Activated T-helper 1 cell treated with anti-CD3 and anti-CD28 coated beads, Interleukin-12 subunit alpha, Interleukin-12 subunit beta, Interleukin-2, Interleukin-4 antibody, amounts not matched to agents 30 ng/mL and 10 ng/mL and 1 ng/mL, durations not matched to agents 14 hours and 24 hours and 36 hours (primary cell): ENCODE results near the gene MAN2B1. TPM values are rescaled to one million over a fixed set of nuclear protein-coding genes. Genes with fewer than 3 reads are reported as not detected.
A peak's percentile ranks its signal among the peaks of the same experiment; 100 is the strongest.
"Not testable (repeated sequence)": the region's sequence is repeated elsewhere in the genome, so short reads cannot be mapped to it uniquely, and the experiment has no call there.

Experiments
- DNase-seq: peaks from one replicate; pipeline ENCODE4 v3.0.0; 2021; ENCODE audit warnings: low spot score
- H3K27ac Mint-ChIP-seq: one replicate; pipeline ENCODE4 v1.8.0; 2021; ENCODE audit warnings: mild to moderate bottlenecking, mixed read lengths
- H3K27me3 Mint-ChIP-seq: one replicate; pipeline ENCODE4 v1.8.0; 2022; ENCODE audit warnings: mild to moderate bottlenecking, moderate library complexity, mixed read lengths; ENCODE audit not compliant: insufficient read depth
- H3K36me3 Mint-ChIP-seq: one replicate; pipeline ENCODE4 v1.8.0; 2021; ENCODE audit warnings: low read depth, mixed read lengths
- H3K4me1 Mint-ChIP-seq: one replicate; pipeline ENCODE4 v1.8.0; 2021; ENCODE audit warnings: low read depth, mixed read lengths
- H3K4me3 Mint-ChIP-seq: one replicate; pipeline ENCODE4 v1.8.0; 2021; ENCODE audit warnings: mild to moderate bottlenecking, moderate library complexity, mixed read lengths
- H3K9me3 Mint-ChIP-seq: one replicate; pipeline ENCODE4 v1.8.0; 2021; ENCODE audit warnings: mixed read lengths
- intact Hi-C: fragments of 100-400 bp; cut with micrococcal nuclease; formaldehyde crosslinking; loops from one replicate; pipeline ENCODE4 v1.15.1; 2024
- total RNA-seq: library from RNA; stranded (reverse); gene quantifications from 2 replicates; pipeline ENCODE4 v1.2.3, GENCODE V29; 2022

MAN2B1 gene
- total RNA-seq = 132 and 143 TPM in 2 replicates

GRCh38 chr19:12666265-12667048 lies at the start of gene MAN2B1, which contains the start of gene WDR83:
MAN2B1 (minus strand) TSS chr19:12666742; CDS start chr19:12666701, 41 bp downstream.
WDR83 (plus strand) TSS chr19:12666807; CDS start chr19:12669791, 2,984 bp downstream.
- peak; percentile 77 for DNase-seq
- Mint-ChIP-seq H3K27me3 (no peaks in the 10 kb centered on the region), H3K4me3 (peak within 1 kb of the TSS; percentile 95), H3K9me3 (no peaks in the 10 kb centered on the region), H3K36me3 (peaks cover 31% of the 10 kb centered on the region), H3K4me1 (peaks cover 47% of the 10 kb centered on the region), H3K27ac (peak within 1 kb of the TSS; percentile 98)
- intact Hi-C loops = loop anchor here (1.0 to 5.0 kb wide), 6 partner anchors 19 to 504 kb away; partner anchors contain the start of genes ZNF136 and ZNF443

GRCh38 chr19:12715929-12716328 lies 49.4 kb upstream of the MAN2B1 start:
- peaks cover 20% of the 10 kb centered on the region for H3K4me1 Mint-ChIP-seq
- no peak for DNase-seq
- H3K27ac Mint-ChIP-seq = no peak overlapping the region
- no peaks in the 10 kb centered on the region for H3K27me3 Mint-ChIP-seq
- intact Hi-C loops = no loop called here
- peaks cover 36% of the 10 kb centered on the region for H3K36me3 Mint-ChIP-seq
- no peaks in the 10 kb centered on the region for H3K9me3 Mint-ChIP-seq
- H3K4me3 Mint-ChIP-seq = no peak overlapping the region

GRCh38 chr19:12715102-12715501 lies 48.6 kb upstream of the MAN2B1 start:
- Mint-ChIP-seq H3K27me3 (no peaks in the 10 kb centered on the region), H3K4me1 (peaks cover 13% of the 10 kb centered on the region), H3K36me3 (peaks cover 36% of the 10 kb centered on the region), H3K27ac (no peak overlapping the region), H3K9me3 (no peaks in the 10 kb centered on the region), H3K4me3 (no peak overlapping the region)
- intact Hi-C loops = no loop called here
- DNase-seq = no peak

- H3K27ac Mint-ChIP-seq, H3K27me3 Mint-ChIP-seq, H3K4me3 Mint-ChIP-seq, intact Hi-C loops, DNase-seq, H3K9me3 Mint-ChIP-seq, H3K4me1 Mint-ChIP-seq: not testable (repeated sequence)
- H3K36me3 Mint-ChIP-seq = peaks cover 36% of the 10 kb centered on the region
Observed at GRCh38 chr19:12713304-12713703, 46.8 kb upstream of the MAN2B1 start.

- intact Hi-C loops, H3K4me1 Mint-ChIP-seq, DNase-seq, H3K4me3 Mint-ChIP-seq, H3K9me3 Mint-ChIP-seq, H3K27me3 Mint-ChIP-seq, H3K27ac Mint-ChIP-seq: not testable (repeated sequence)
- H3K36me3 Mint-ChIP-seq = peaks cover 36% of the 10 kb centered on the region
Observed at GRCh38 chr19:12712077-12712476, 45.5 kb upstream of the MAN2B1 start.

GRCh38 chr19:12711187-12711586 lies 44.6 kb upstream of the MAN2B1 start:
- Mint-ChIP-seq H3K36me3 (peaks cover 34% of the 10 kb centered on the region), H3K4me1 (no peaks in the 10 kb centered on the region), H3K27ac (no peak overlapping the region), H3K4me3 (no peak overlapping the region), H3K9me3 (no peaks in the 10 kb centered on the region), H3K27me3 (no peaks in the 10 kb centered on the region)
- intact Hi-C loops = no loop called here
- no peak for DNase-seq

- H3K4me1 Mint-ChIP-seq = no peaks in the 10 kb centered on the region
- no peak for DNase-seq
- no peaks in the 10 kb centered on the region for H3K9me3 Mint-ChIP-seq
- no peak overlapping the region for H3K4me3 Mint-ChIP-seq
- intact Hi-C loops = no loop called here
- no peak overlapping the region for H3K27ac Mint-ChIP-seq
- H3K27me3 Mint-ChIP-seq = no peaks in the 10 kb centered on the region
- peaks cover 40% of the 10 kb centered on the region for H3K36me3 Mint-ChIP-seq
Observed at GRCh38 chr19:12708641-12709040, 42.1 kb upstream of the MAN2B1 start.

GRCh38 chr19:12706332-12706718 lies 39.8 kb upstream of the MAN2B1 start:
- H3K27ac Mint-ChIP-seq = no peak overlapping the region
- DNase-seq = no peak
- H3K4me3 Mint-ChIP-seq = no peak overlapping the region
- peaks cover 40% of the 10 kb centered on the region for H3K36me3 Mint-ChIP-seq
- intact Hi-C loops = no loop called here
- H3K4me1 Mint-ChIP-seq = no peaks in the 10 kb centered on the region
- H3K27me3 Mint-ChIP-seq = no peaks in the 10 kb centered on the region
- no peaks in the 10 kb centered on the region for H3K9me3 Mint-ChIP-seq

GRCh38 chr19:12705654-12706331 lies 39.3 kb upstream of the MAN2B1 start:
- no peak for DNase-seq
- intact Hi-C loops = no loop called here

GRCh38 chr19:12705169-12705568 lies 38.6 kb upstream of the MAN2B1 start:
- Mint-ChIP-seq H3K4me3 (no peak overlapping the region), H3K36me3 (peaks cover 36% of the 10 kb centered on the region), H3K27me3 (no peaks in the 10 kb centered on the region), H3K9me3 (no peaks in the 10 kb centered on the region), H3K4me1 (no peaks in the 10 kb centered on the region), H3K27ac (no peak overlapping the region)
- intact Hi-C loops = no loop called here
- no peak for DNase-seq

More at GRCh38 chr19:12705654-12706331, 39.3 kb upstream of the MAN2B1 start:
- Mint-ChIP-seq H3K4me1 (no peaks in the 10 kb centered on the region), H3K9me3 (no peaks in the 10 kb centered on the region), H3K27me3 (no peaks in the 10 kb centered on the region), H3K4me3 (no peak overlapping the region), H3K36me3 (peaks cover 40% of the 10 kb centered on the region), H3K27ac (no peak overlapping the region)

- Mint-ChIP-seq H3K36me3 (peaks cover 40% of the 10 kb centered on the region), H3K4me1 (peaks cover 4% of the 10 kb centered on the region)
- no peak for DNase-seq
Observed at GRCh38 chr19:12703046-12703445, 36.5 kb upstream of the MAN2B1 start.

GRCh38 chr19:12701596-12702282 lies 35.2 kb upstream of the MAN2B1 start:
- H3K36me3 Mint-ChIP-seq = peaks cover 41% of the 10 kb centered on the region
- no peak overlapping the region for H3K27ac Mint-ChIP-seq
- no peak overlapping the region for H3K4me3 Mint-ChIP-seq
- H3K4me1 Mint-ChIP-seq = peaks cover 7% of the 10 kb centered on the region
- intact Hi-C loops = no loop called here
- no peak for DNase-seq
- H3K9me3 Mint-ChIP-seq = no peaks in the 10 kb centered on the region
- H3K27me3 Mint-ChIP-seq = no peaks in the 10 kb centered on the region

More at GRCh38 chr19:12703046-12703445, 36.5 kb upstream of the MAN2B1 start:
- no peak overlapping the region for H3K4me3 Mint-ChIP-seq
- H3K9me3 Mint-ChIP-seq = no peaks in the 10 kb centered on the region
- H3K27ac Mint-ChIP-seq = no peak overlapping the region
- intact Hi-C loops = no loop called here
- H3K27me3 Mint-ChIP-seq = no peaks in the 10 kb centered on the region

- intact Hi-C loops = no loop called here
- Mint-ChIP-seq H3K9me3 (no peaks in the 10 kb centered on the region), H3K27ac (peak overlapping the region; percentile 65), H3K4me3 (peak overlapping the region; percentile 79), H3K27me3 (no peaks in the 10 kb centered on the region), H3K4me1 (peaks cover 11% of the 10 kb centered on the region), H3K36me3 (peaks cover 22% of the 10 kb centered on the region)
- DNase-seq = no peak
Observed at GRCh38 chr19:12698138-12698537, 31.6 kb upstream of the MAN2B1 start.
